Right renal cortex interstitium (tissue), 3 donors: ENCODE measurements around the gene FGD1. TPM values are rescaled to one million over a fixed set of nuclear protein-coding genes. Genes with fewer than 3 reads are reported as not detected.

Experiments used
- DNase-seq, 3 donors: peaks; one replicate each; pipeline ENCODE4 v3.0.0-alpha.2; 2013; ENCODE audit warnings: low read depth in 3 of 3, low spot score in 2 of 3
- polyA plus RNA-seq, 3 donors: library from polyadenylated mRNA; unstranded; fragments of 120-200 nt; gene quantifications; one replicate each; pipeline ENCODE4 v1.2.1, GENCODE V29; 2013; ENCODE audit not compliant: insufficient read length in 3 of 3

The FGD1 gene
- polyA plus RNA-seq, 3 donors: 14.7 to 17.2 (median 16.3) TPM

- DNase-seq: no peak
Measured at GRCh38 chrX:54473993-54474859, 21.8 kb downstream of the FGD1 start.

DNA sequence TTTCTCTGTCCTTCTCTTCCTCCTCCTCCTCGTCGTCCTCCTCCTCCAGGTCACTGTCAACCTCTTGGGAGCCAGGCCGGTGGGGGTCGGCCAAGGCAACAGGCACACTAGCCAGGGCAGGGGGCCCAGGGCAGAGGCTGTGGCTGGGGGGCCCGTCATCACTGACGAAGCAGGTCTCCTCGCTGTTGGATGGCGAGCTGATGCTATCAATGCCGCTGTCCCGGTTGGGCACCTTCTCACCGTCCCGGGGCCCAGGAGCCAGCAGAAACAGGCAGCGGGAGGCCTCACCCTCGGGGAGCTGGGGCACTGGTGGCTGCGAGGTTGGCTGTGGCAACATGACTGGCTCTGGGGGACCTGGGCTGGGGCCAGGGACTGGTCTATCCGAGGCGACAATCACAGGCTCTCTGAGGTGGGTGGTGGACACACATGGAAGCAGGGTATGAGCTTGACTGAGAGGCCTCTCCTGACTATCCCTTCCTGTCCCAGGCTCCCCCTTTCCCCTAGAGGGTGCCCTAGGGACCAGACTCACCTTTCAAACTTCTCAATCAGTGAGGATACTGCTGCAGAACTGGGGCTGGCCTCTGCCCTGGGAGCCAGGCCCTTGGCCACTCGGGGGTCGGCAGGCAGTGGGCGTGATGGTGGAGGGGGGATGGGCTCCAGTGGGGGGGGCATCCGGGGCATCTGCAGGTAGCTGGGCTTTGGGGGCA is 25.8 kb downstream of the FGD1 start:
- DNase-seq: no peak

DNA sequence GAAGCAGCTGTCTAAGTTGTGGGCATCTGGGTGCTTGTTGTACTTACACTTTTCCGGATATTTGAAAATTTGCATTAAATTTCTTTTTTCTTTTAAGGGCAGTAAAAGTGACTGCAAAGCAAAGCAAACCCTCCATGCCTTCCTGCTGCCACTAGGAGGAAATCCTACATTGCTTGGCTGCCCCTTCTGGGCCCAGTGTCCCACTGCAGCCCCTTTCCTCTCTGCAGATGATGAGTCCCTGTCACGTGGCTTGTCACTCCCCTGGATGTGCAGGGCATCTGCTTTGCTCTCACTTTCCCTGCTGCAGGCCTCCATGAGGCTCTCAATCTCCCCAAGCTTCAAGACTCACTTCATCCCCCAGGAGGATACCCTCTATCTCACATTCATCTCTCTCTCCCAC is 43.1 kb downstream of the FGD1 start:
- DNase-seq: no peak

DNA sequence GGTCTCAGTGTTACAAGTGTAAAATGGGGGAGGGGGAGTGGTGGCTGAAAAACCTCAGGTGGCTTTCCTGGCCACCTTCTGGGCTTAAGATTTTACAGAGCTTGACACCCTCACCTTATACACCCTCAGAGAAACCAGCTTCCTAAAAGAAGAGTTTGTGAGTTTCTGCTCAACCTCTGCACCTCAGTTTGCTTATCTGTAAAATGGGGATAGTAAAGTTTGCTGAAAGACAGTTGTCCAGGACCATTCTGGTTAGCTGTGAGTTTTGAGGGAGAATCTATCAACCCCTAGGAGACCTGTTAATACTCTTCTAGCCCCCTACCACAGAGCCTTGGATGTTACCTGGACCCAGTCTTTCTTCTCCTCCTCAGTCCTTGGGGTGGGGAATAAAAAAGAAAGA is 46.1 kb downstream of the FGD1 start:
- no peak for DNase-seq

DNA sequence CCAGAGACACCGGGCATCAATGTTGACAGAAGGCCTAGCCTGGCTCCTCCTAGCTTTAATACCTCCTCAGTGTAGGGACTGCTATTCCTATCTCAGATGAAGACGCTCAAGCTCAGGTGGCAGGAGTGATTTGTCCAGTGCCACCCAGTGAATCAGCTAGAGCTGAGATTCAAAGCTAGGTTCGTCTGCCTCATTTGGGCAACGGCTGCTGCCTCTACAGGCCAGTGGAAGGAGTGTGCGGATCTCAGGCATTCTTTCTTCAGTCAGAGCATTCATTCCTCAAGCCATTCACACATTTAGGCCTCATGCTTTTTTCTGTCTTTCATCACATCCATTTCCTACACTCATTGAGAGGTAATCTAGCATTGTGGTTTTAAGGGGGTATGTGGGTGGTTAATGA is 48.6 kb downstream of the FGD1 start:
- DNase-seq: no peak

DNA sequence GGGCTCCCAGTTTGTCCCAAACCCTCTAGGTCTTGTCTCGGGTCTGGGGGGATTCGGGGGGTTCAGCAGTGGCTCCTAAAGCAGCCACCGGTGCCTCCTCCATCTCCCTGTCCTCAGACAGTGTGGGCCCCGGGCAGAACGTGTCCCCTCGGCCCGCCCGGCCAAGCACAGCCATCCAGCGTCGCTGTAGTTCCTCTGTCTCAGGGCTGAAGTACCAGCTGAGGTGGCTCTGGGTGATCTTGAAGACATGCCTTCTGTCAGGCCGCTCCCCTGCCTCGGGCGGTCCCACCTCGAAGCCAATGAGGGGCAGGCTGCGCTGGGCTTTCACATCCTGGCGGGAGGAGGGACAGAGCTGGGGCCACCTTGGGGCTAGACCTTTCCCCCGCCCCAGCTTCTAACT is 50.0 kb downstream of the FGD1 start:
- DNase-seq: no peak

GRCh38 chrX:54444752-54445151 is 51.3 kb downstream of the FGD1 start:
- DNase-seq: no peak

- no peak for DNase-seq
Measured at GRCh38 chrX:54442790-54443189, 53.2 kb downstream of the FGD1 start.

DNA sequence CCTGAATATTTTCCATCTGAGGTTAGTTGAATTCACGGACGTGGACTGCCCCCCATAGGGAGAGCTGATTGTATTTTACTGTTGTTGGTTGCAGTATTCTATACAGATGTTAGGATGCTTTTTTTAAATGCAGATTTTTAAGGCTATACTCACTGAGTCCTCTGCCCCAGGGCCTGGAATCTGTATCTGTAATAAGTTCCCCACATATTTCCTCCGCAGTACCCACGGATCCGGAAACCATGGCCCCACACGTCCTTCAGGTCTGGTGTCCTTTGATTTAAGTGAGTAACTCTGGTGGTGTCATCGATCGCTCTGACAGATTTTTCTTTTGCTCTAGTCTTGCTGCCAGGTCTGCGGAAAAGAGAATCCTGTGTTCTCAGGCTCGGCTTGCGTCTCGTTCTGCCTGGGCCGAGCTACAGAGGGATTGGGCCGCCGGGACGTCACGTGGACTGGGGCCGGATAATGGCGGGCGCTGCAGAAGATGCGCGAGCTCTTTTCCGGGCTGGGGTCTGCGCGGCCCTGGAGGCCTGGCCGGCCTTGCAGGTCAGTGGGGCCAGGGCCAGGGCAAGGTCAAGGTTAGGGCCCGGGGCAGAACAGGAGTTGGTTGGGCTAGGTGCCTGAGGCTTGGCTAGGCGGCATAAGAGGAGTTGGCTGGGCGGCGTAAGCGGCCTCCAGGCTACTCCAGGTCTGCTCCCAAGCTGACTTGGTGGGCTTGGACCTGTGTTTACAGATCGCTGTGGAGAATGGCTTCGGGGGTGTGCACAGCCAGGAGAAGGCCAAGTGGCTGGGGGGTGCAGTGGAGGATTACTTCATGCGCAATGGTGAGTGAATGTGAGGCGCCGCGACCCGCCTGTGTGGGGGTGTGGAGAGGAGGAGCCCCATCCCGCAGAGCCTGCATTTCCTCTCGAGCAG is 55.8 kb downstream of the FGD1 start, which contains the start of gene TSR2:
TSS of gene TSR2 (plus strand) at position 445 of the 912 bp plus-strand sequence. CDS start at position 463, 18 bp downstream.
- peak; percentile 41 to 61 (median 56) for DNase-seq

DNA sequence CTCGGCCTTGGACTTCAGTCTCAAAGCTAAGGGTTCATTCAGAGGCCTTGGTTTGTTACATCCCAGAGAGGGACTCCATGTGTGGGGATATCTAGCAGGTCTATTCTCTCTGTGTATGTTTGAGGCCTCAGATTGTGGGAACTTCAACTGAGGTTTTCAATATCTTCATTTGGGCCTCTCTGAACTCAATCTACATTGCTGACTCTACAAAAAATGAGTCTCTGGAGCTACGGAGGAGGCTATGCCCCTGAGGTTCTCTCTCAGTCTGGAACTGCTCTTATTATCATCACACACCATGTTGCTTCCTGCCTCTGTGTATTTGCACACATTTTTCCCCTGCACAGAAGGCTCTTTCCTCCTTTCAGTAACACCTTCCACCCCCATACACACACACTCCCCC is 60.9 kb downstream of the FGD1 start:
- DNase-seq: no peak

- DNase-seq: no peak
Measured at GRCh38 chrX:54430519-54430918, 65.5 kb downstream of the FGD1 start.

DNA sequence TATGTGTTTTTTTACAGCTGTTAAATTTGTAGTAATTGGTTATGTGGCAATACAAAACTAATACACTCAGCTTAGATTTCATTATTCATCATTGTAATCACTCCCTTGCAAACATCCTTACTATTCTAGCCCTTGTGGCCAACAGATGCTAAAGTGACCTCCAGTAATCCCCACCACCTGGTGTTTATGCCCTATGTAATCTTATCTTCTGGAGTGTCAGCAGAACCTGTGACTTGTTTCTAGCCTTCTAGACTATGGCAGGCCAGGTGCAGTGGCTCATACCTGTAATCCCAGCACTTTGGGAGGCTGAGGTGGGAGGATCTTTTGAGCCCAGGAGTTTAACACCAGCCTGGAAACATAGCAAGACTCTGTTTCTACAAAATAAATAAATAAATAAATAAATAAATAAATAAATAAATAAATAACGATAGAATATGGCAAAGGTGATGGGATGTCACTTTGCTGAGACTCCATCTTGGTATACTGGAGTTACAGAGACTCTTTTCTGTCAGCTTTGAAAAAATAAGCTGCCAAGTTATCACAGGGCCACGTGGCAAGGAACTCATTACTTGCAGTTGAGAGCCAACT is 68.1 kb downstream of the FGD1 start:
- no peak for DNase-seq

GRCh38 chrX:54423161-54423888 is 72.7 kb downstream of the FGD1 start:
- no peak for DNase-seq

DNA sequence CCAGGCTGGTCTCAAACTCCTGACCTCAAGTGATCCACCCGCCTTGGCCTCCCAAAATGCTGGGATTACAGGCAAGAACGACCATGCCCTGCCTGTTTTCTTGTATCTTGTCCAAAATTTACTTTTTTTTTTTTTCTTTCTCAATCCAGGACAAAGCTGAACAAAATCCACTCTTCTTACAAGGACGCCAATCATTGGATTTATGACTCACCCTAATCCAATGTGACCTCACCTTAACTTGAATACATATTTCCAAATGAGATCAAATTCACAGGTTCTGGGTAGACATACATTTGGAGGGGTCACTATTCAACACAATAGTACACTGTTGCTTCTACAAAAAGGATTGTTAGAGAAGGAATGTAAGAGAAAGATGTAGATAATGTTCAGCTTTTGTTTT is 73.9 kb downstream of the FGD1 start:
- DNase-seq: no peak

DNA sequence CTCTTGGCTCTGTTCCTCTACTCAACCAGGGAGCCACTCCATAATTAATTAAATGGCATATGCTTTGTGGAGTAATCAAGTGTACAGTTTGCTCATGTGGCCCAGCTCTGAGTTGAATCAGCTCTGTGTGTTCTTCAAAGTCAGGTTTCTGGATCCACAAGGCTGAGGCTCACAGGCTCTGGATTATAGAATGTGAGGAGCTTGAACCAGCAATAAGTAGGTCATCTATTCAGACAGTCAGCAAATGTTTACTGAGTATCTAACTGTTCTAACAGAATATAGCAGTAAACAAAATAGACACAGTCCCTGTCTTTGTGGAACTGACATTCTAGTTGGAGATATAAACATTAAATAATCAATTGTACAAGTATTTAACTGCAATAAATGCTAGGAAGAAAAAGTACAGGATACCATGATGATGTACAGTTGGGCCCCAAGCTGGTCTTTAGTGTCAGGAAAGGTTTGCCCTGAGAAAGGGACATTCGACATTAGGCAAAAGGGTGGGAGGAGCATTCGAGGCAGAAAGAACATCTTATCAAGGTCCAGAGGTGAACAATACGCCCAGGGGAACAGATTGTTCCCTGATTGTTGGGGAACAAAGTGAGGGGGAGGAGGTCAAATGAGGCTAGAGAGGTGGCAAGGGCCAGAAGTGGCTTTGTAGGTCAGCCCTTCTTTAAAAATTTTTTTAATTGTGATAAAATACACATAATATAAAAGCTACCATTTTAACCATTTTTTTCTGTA is 76.3 kb downstream of the FGD1 start:
- no peak for DNase-seq

GRCh38 chrX:54416965-54417364 is 79.1 kb downstream of the FGD1 start:
- DNase-seq: no peak

DNA sequence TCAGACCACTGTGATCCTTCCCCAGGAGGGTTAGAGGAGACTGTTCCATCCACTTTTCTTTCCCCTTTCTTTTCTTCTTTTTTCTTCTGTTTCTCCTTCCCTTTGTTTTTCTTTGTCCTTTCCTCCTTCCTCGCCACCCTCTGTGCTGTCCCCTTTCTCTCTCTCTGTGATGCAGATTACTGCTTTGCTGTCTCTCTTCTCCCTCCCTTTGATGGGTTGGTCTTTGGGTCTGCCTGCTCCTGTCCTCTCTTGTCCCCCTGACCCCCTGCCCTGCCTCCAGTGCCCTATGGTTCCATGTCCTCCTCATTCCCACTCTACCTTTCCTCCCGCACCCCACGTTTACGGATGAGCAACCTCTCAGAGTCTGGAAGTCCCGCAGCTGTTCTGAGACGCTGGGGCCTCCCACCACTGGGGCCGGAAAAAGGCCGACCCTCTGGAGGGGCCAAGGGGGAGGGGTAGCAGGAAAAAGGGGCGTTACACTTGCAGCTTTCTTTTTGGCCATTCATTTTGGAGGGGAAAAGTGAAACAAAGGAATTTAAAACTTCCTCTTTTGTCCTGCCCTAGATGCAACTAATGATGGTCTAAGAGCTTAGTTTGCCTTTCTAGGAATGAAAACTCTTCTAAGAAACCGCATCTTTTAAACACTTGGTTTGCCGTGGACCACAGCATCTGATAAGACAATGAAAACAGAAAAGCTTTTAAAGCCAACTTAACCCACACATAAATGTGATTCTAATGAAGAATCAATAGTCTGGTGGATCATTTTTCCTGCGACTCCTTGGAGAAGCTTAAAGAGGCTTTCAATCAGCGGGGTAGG is 80.3 kb downstream of the FGD1 start:
- peak in 1 of 3 donors; percentile 5 for DNase-seq

DNA sequence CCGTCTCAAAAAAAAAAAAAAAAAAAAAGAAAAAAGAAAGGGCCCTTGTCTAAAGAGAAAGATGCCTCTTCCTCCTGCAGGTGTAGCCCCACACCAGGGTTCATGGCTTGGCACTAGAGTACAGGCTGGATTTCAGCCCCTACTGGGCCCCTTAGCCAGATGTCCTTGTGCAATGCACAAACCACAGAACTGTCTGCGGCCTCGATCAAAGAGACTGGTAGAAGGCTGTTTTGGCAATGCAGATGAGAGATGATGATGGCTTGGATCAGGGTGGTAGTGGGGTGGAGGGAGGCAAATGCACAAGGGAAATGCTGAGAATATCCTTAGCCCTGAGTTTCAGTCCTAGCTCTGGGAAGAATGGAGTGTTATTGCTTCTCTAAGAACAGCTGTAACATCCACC is 82.3 kb downstream of the FGD1 start:
- no peak for DNase-seq
